ENCODE measurements around the gene IER3. TPM values are rescaled to one million over a fixed set of nuclear protein-coding genes. Genes with fewer than 3 reads are reported as not detected.
A peak's percentile ranks its signal among the peaks of the same experiment; 100 is the strongest.

Gene IER3
- total and polyA plus RNA-seq, 9 of the 15 experiments (the other 6 are each of a cell fraction or from before 2014, with no cell fraction given), result 1.5 to 30.0 (median 11.5) TPM

DNA sequence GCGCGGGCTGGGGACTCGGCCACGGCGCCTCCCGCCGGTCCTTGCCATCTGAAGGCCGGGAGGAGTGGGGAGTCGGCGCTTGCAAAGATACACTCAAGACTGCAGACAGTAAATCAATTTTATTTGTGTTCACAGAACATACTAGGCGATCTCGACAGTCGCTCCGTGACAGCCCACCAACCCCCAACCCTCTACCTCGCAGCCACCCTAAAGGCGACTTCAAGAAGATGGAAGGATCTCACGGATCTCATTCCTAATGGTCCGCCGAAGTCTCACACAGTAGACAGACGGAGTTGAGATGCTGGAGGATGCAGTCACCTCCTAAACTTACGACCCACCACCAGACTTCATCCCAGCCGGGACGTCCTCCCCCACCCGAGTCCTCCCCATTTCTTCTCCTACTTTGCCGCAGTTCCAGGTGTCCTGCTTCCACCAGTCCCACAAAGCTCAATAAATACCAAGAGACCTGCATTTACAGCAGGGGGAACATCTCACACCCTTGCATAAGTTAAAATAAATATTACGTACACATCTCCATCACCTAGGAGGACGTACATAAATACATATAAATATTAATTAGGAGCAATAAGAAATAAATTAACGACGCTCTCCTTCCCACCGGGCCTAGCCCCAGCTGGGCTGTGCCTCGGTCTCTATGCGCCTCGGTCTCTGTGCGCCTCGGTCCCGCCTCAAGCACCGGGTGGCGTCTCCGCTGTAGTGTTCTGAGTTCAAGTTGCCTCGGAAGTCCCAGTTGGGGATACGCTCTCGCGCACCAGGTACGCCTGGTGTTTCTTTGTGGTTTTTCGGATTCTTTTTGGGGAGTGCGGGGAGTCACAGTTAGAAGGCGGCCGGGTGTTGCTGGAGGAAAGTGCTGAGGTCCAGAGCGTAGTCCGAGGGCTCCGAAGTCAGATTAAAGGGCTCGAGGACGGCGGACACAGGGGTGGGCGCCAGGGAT, 971 bp downstream of the IER3 start (continued):
- TF ChIP-seq SMAD2 (IDR thresholded peaks at IDR 0.05; ENCODE audit: low read depth, low read length) (no peak), STAG1 (CRISPR knock-in tag; IDR thresholded peaks at IDR 0.05; ENCODE audit: borderline replicate concordance) (no peak), ZFP36 (IDR thresholded peaks at IDR 0.05; ENCODE audit: low read depth, low read length, partially characterized antibody) (peak; percentile 81), FOXK2 (conservative IDR thresholded peaks at IDR 0.05 in 1 of 2, IDR thresholded peaks at IDR 0.05 in 1 of 2; ENCODE audit: low read depth in 2 of 2) (peak in 1 of 2 experiments; percentile 25; a peak in 1 of 4 replicates), PHB (CRISPR knock-in tag; IDR thresholded peaks at IDR 0.05) (no peak), CC2D1A (IDR thresholded peaks at IDR 0.05) (no peak), ATF1 (CRISPR knock-in tag; IDR thresholded peaks at IDR 0.05) (no peak), ATF1 (tag; IDR thresholded peaks at IDR 0.05) (no peak), ZNF79 (CRISPR knock-in tag; IDR thresholded peaks at IDR 0.05; ENCODE audit: low read depth) (no peak), TAF15 (IDR thresholded peaks at IDR 0.05; ENCODE audit: low read depth, low read length) (0 out of 2 replicates have a peak, but pooled peaks have one; percentile 30), EHMT2 (IDR thresholded peaks at IDR 0.05) (0 out of 2 replicates have a peak, but pooled peaks have one; percentile 10), ZNF143 (CRISPR knock-in tag; IDR thresholded peaks at IDR 0.05) (no peak), NR2C1 (IDR thresholded peaks at IDR 0.05) (no peak; the same call in 1 of the 2 replicates), NR2C1 (tag; IDR thresholded peaks at IDR 0.05) (peak; percentile 5; the same call in 1 of the 2 replicates), TBL1XR1 (IDR thresholded peaks at IDR 0.05; ENCODE audit: low read length in 2 of 2) (peak in 1 of 2 experiments; percentile 17; a peak in 2 of 4 replicates), SNIP1 (IDR thresholded peaks at IDR 0.05; ENCODE audit: low read depth) (no peak), KAT7 (CRISPR knock-in tag; IDR thresholded peaks at IDR 0.05; ENCODE audit: borderline replicate concordance) (peak; percentile 1; the same call in 1 of the 2 replicates), ZBTB1 (CRISPR knock-in tag; IDR thresholded peaks at IDR 0.05; ENCODE audit: borderline replicate concordance, low read depth) (0 out of 2 replicates have a peak, but pooled peaks have one; percentile 14), DEAF1 (CRISPR knock-in tag; IDR thresholded peaks at IDR 0.05) (no peak), ARNT (IDR thresholded peaks at IDR 0.05) (0 out of 4 replicates have a peak, but pooled peaks of 1 of the 2 experiments have one; percentile 18), FUS (optimal IDR thresholded peaks at IDR 0.05; ENCODE audit: low read depth, low read length) (no peak), FOXA3 (CRISPR knock-in tag; conservative IDR thresholded peaks at IDR 0.05 in 1 of 2, IDR thresholded peaks at IDR 0.05 in 1 of 2) (0 out of 4 replicates have a peak, but pooled peaks of 1 of the 2 experiments have one; percentile 8), RBFOX2 (IDR thresholded peaks at IDR 0.05; ENCODE audit: low read depth, low read length) (peak; percentile 90), USF1 (CRISPR knock-in tag; IDR thresholded peaks at IDR 0.05) (0 out of 2 replicates have a peak, but pooled peaks have one; percentile 3), POLR2AphosphoS2 (IDR thresholded peaks at IDR 0.05; ENCODE audit: low read length) (0 out of 2 replicates have a peak, but pooled peaks have one; percentile 15)
- TF ChIP-seq, protein P1, sequence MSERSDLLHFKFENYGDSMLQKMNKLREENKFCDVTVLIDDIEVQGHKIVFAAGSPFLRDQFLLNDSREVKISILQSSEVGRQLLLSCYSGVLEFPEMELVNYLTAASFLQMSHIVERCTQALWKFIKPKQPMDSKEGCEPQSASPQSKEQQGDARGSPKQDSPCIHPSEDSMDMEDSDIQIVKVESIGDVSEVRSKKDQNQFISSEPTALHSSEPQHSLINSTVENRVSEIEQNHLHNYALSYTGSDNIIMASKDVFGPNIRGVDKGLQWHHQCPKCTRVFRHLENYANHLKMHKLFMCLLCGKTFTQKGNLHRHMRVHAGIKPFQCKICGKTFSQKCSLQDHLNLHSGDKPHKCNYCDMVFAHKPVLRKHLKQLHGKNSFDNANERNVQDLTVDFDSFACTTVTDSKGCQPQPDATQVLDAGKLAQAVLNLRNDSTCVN (CRISPR knock-in tag; IDR thresholded peaks at IDR 0.05), result no peak
